K562 (cell line): Measurements from ENCODE around the gene DHPS. TPM values are rescaled to one million over a fixed set of nuclear protein-coding genes. Genes with fewer than 3 reads are reported as not detected.

Experiments
- ATF1 ChIP-seq, 2 experiments: fragments of 450-650 bp in 1 of 2; IDR thresholded peaks; 2 replicates each; pipeline ENCODE4 v1.6.1; 2016; ENCODE audit warnings: missing compliant biosample characterization in 1 of 2, missing genetic modification characterization in 1 of 2
- CBX3 ChIP-seq, 2 experiments: IDR thresholded peaks; 1 replicate in 1 of 2; 2 replicates in 1 of 2; pipeline ENCODE4 v1.6.1; 2012; ENCODE audit warnings: inconsistent platforms in 2 of 2, low read length in 2 of 2, borderline replicate concordance in 1 of 2, control low read depth in 1 of 2
- CREM ChIP-seq: IDR thresholded peaks from 2 replicates; pipeline ENCODE4 v1.6.1; 2014; ENCODE audit warnings: antibody characterized with exemption, low read depth
- CTCFL ChIP-seq: IDR thresholded peaks from 2 replicates; pipeline ENCODE4 v1.6.1; 2011; ENCODE audit warnings: borderline replicate concordance, low read depth, mild to moderate bottlenecking, moderate library complexity, low read length; ENCODE audit not compliant: insufficient read depth, poor library complexity, severe bottlenecking
- DEAF1 ChIP-seq: fragments of 450-650 bp; formaldehyde crosslinking; IDR thresholded peaks from 2 replicates; pipeline ENCODE4 v1.4.0; 2020; ENCODE audit warnings: mild to moderate bottlenecking, moderate library complexity
- DMBX1 ChIP-seq: fragments of 250-450 bp; sonication (Bioruptor Pico); IDR thresholded peaks from 2 replicates; pipeline ENCODE4 v1.8.0; 2022; ENCODE audit warnings: inconsistent platforms, mild to moderate bottlenecking, moderate library complexity, borderline replicate concordance
- HNRNPH1 ChIP-seq: fragments of 200-400 bp; formaldehyde crosslinking; optimal IDR thresholded peaks from 2 replicates; pipeline ENCODE3; 2017; ENCODE audit warnings: low read depth, mild to moderate bottlenecking, low read length, moderate library complexity
- MAFK ChIP-seq: IDR thresholded peaks from 2 replicates; pipeline ENCODE4 v1.6.1; 2011; ENCODE audit warnings: low read length, improper control_type of control experiment
- NKRF ChIP-seq: fragments of 450-650 bp; IDR thresholded peaks from 2 replicates; pipeline ENCODE4 v1.6.1; 2016; ENCODE audit warnings: borderline replicate concordance
- SIN3A ChIP-seq, 2 experiments: fragments of 150-350 bp in 1 of 2; IDR thresholded peaks; 2 replicates each; pipeline ENCODE4 v1.6.1; 2011 to 2016; ENCODE audit warnings: borderline replicate concordance in 2 of 2, low read depth in 2 of 2, low read length in 2 of 2, mild to moderate bottlenecking in 2 of 2, moderate library complexity in 2 of 2; ENCODE audit not compliant: control insufficient read depth in 1 of 2
- TRIM28 ChIP-seq: fragments of 450-650 bp; IDR thresholded peaks from 2 replicates; pipeline ENCODE4 v1.6.1; 2017
- YY1 ChIP-seq, 3 experiments: IDR thresholded peaks; 2 replicates each; pipeline ENCODE4 v1.6.1; 2011; ENCODE audit warnings: low read length in 2 of 3, mild to moderate bottlenecking in 2 of 3, moderate library complexity in 2 of 3, borderline replicate concordance in 1 of 3, control low read depth in 1 of 3, low read depth in 1 of 3; ENCODE audit not compliant: insufficient read depth in 3 of 3, insufficient replicate concordance in 2 of 3, control insufficient read depth in 1 of 3, insufficient read length in 1 of 3; ENCODE audit errors: extremely low read depth in 1 of 3
- ZBED1 ChIP-seq: IDR thresholded peaks from 2 replicates; pipeline ENCODE4 v1.6.1; 2014
- ZBTB7A ChIP-seq: IDR thresholded peaks from 2 replicates; pipeline ENCODE4 v1.6.1; 2011; ENCODE audit warnings: low read depth, mild to moderate bottlenecking, low read length, moderate library complexity, borderline replicate concordance; ENCODE audit not compliant: control insufficient read depth
- ZNF518B ChIP-seq: fragments of 250-450 bp; sonication (Bioruptor Pico); IDR thresholded peaks from 2 replicates; pipeline ENCODE4 v1.5.0; 2021; ENCODE audit warnings: mild to moderate bottlenecking, moderate library complexity
- ZNF586 ChIP-seq: fragments of 450-650 bp; formaldehyde crosslinking; conservative IDR thresholded peaks from 2 replicates; pipeline ENCODE4 v1.4.0; 2020; ENCODE audit warnings: mild to moderate bottlenecking, moderate library complexity
- ZNF780A ChIP-seq: fragments of 250-450 bp; sonication (Bioruptor Pico); IDR thresholded peaks from 2 replicates; pipeline ENCODE4 v1.5.0; 2021; ENCODE audit warnings: mild to moderate bottlenecking
- polyA plus RNA-seq, 8 experiments: library from polyadenylated mRNA; depleted of rRNA in 4 of 8; stranded (reverse) in 5 of 8; unstranded in 3 of 8; fragments of >200 nt; fragmentation: Nextera tagmentation in 2 of 8; fragmentation: Illumina TruSeq in 1 of 8; extraction: Ambion mirVana in 2 of 8; extraction: Trizol in 1 of 8; gene quantifications; 2 replicates each; pipeline versions ENCODE4 v1.2.1 to v1.2.3, GENCODE V29; 2011 to 2014; ENCODE audit warnings: inconsistent platforms in 1 of 8, missing spikeins in 1 of 8
- total RNA-seq, 7 experiments: library from RNA; depleted of rRNA in 6 of 7; stranded (reverse); fragments of >200 nt in 6 of 7; fragmentation: Illumina TruSeq in 2 of 7; extraction: Trizol in 2 of 7; gene quantifications; 2 replicates each; pipeline versions ENCODE4 v1.2.1 to v1.2.3, GENCODE V29; 2011 to 2021; ENCODE audit warnings: low replicate concordance in 1 of 7

The DHPS gene
- total and polyA plus RNA-seq, 9 of the 15 experiments (the other 6 are each of a cell fraction or from before 2014, with no cell fraction given) = 47.1 to 110 (median 79.9) TPM

- TF ChIP-seq CTCFL = no peak
- no peak for TF ChIP-seq ZBTB7A
- TF ChIP-seq SIN3A (IDR thresholded peaks at IDR 0.05; ENCODE audit: borderline replicate concordance in 2 of 2, control insufficient read depth in 1 of 2, low read depth in 2 of 2, low read length in 2 of 2) = no peak
- no peak for TF ChIP-seq YY1 (IDR thresholded peaks at IDR 0.05; ENCODE audit: borderline replicate concordance in 1 of 3, control insufficient read depth in 1 of 3, extremely low read depth in 1 of 3, insufficient read depth in 3 of 3, insufficient read length in 1 of 3, insufficient replicate concordance in 2 of 3, low read depth in 1 of 3, low read length in 2 of 3)
- no peak for TF ChIP-seq DEAF1 (CRISPR knock-in tag)
- TF ChIP-seq MAFK = no peak
- TF ChIP-seq ZNF518B (CRISPR knock-in tag) = no peak
- TF ChIP-seq HNRNPH1 = no peak
- no peak for TF ChIP-seq NKRF
- no peak for TF ChIP-seq ZNF780A (CRISPR knock-in tag)
- TF ChIP-seq TRIM28 = no peak
- no peak for TF ChIP-seq DMBX1
- TF ChIP-seq ZBED1 = no peak
- TF ChIP-seq ZNF586 (CRISPR knock-in tag) = no peak
- no peak for TF ChIP-seq CBX3 (IDR thresholded peaks at IDR 0.05; ENCODE audit: borderline replicate concordance in 1 of 2, low read length in 2 of 2)
- no peak for TF ChIP-seq ATF1 (CRISPR knock-in tag; IDR thresholded peaks at IDR 0.05)
- TF ChIP-seq ATF1 (tag; IDR thresholded peaks at IDR 0.05) = no peak
- no peak for TF ChIP-seq CREM
These were observed 45.3 kb upstream of the DHPS start (continued) for GRCh38 chr19:12726988-12727316.
